Nucleus accumbens (tissue), 56 donors: Measurements from ENCODE around the gene GABARAP.

Source experiments
- DNase-seq, 56 donors: peaks; one replicate each; lab custom pipeline; 2025; lab: John Stamatoyannopoulos, UW

The GABARAP gene

DNA sequence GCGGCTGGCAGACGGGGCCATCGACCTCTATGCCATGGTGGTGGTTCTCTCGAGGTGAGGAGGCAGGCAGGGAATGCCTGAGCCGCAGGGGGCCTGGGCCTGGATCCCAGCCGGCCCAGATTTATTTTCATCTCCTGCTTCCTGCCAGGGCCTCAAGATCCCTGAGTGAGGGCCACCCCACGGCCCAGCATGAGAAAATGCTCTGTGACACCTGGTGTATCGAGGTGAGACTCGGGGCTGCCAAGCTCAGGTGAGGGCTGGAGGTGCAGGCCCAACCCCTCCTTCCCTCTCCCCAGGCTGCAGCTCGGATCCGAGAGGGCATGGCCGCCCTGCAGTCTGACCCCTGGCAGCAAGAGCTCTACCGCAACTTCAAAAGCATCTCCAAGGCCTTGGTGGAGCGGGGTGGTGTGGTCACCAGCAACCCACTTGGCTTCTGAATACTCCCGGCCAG is 17.6 kb downstream of the GABARAP start:
- no peak for DNase-seq

DNA sequence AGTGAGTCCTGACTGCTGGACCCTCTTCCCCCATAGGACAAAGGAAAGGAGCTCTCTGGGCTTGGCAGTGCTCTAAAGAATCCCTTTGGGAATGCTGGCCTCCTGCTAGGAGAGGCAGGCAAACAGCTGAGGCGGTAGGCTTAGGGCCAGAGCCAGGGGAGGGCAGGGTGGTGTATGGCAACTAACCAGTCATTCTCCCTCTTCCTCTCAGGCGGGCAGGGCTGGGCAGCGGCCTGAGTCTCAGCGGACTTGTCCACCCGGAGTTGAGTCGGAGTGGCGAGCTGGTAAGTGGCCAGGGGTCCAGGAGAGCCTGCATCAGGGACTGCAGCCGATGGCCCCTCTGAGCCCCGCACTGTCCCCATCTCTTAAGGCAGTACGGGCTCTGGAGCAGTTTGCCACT is 18.1 kb downstream of the GABARAP start:
- no peak for DNase-seq

DNA sequence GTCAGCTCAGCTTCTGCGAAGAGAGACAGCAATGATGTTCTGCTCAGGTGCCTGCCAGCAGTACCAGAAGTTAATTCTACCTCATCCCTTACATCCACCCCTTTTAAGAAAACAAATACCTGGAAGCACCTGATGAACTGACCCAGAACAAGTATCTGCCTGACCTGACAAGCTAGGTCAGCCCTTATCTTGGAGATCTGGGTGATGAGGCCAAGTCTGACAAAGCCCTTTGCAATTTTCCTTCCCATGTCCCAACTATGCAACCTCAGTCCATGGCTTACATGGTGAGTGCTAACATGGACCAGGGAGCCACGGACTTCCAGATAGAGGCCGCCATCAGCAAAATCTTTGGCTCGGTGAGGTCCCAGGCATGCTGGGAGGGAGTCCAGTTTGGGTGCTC is 18.9 kb downstream of the GABARAP start:
- DNase-seq, result no peak

DNA sequence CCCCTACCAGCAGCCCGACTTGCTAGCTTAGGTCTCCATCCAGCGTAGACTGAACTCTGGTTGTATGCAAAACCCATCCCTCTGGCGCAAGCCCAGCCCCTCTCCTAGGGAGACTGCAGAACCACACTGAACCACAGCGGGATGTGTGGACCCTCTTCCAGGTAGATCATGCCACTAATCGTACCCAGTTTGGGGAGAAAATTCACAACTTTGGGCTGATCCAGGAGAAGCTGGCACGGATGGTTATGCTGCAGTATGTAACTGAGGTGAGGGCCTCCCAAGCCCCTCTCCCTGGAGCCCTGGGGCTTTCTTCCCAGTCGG is 19.3 kb downstream of the GABARAP start:
- DNase-seq, result no peak

DNA sequence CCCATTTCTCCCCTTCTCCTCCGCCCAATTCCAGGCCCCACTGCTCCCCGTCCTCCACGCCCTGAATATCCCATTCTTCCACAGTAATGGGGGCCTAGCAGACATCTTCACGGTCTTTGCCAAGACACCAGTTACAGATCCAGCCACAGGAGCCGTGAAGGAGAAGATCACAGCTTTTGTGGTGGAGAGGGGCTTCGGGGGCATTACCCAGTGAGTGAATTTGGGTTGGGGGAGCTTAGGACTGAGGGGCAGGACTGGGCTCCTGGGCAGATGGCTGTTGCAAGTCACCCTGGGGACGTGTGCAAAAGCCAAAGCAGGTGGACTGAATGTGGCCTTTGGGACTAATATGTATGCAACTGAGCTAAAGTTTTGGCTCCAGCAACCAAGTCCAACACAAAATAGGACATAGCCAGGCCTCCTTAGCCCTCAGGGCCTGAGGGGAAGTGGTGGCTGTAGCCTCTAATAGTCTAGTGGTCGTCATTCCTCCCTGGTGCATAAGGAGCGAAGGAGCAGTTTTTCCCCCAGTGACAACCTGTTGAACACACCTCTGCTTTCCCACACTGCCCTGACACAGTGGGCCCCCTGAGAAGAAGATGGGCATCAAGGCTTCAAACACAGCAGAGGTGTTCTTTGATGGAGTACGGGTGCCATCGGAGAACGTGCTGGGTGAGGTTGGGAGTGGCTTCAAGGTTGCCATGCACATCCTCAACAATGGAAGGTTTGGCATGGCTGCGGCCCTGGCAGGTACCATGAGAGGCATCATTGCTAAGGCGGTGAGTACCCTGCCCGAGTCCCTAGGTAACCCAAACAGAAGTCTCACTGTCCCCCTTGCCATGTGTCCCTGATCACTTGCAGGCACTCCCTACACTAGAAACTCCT is 19.9 kb downstream of the GABARAP start:
- DNase-seq, result no peak

DNA sequence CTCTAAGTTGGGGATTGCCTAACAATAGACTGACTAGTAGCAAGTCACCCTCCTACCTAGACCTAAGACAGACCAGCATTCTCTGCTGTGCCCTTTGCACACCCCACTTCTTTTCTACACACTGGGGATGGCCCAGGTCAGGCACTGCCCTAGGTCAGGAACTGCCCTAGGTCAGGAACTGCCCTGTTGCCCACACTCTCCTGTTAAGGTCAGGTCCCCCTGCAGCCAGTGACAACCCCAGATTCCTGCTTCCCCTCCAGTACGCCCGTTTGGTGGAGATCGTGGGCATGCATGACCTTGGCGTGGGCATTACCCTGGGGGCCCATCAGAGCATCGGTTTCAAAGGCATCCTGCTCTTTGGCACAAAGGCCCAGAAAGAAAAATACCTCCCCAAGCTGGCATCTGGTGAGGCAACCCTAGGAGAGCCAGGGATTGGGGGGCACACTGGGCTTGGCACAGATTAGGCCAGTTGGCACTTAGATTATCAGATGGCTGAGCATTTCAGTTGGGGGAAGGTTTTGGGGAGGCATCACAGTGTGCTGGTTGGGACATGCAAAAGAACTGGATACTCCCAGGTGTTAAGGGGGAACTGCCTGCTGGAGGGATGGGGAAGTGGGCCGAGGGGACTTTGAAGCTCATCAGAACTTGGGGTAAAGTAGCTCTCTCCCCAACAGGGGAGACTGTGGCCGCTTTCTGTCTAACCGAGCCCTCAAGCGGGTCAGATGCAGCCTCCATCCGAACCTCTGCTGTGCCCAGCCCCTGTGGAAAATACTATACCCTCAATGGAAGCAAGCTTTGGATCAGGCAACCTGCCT is 20.8 kb downstream of the GABARAP start:
- no peak for DNase-seq

DNA sequence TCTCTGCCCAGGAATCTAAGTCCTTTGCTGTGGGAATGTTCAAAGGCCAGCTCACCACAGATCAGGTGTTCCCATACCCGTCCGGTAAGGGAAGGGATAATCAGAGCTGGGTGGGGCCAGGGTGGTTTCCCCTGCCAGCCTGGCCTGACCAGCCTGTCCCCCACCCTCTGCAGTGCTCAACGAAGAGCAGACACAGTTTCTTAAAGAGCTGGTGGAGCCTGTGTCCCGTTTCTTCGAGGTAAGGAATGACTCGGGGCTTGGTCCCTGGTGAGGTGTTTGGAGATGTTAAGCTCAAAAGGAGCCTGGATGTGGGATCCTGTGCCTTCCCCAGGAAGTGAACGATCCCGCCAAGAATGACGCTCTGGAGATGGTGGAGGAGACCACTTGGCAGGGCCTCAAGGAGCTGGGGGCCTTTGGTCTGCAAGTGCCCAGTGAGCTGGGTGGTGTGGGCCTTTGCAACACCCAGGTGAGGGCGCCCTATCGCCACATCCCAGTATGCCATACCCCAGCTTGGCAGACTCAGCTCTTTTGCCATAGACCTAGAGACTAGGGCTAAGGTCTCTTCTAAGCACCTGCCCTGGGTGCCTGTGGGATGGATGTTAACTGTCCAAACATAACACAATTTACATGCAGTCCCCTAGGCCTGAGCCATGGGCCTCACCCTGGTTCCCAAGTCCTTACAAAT is 21.5 kb downstream of the GABARAP start:
- peak in 15 of 56 donors; percentile 16 to 60 (median 30) for DNase-seq

DNA sequence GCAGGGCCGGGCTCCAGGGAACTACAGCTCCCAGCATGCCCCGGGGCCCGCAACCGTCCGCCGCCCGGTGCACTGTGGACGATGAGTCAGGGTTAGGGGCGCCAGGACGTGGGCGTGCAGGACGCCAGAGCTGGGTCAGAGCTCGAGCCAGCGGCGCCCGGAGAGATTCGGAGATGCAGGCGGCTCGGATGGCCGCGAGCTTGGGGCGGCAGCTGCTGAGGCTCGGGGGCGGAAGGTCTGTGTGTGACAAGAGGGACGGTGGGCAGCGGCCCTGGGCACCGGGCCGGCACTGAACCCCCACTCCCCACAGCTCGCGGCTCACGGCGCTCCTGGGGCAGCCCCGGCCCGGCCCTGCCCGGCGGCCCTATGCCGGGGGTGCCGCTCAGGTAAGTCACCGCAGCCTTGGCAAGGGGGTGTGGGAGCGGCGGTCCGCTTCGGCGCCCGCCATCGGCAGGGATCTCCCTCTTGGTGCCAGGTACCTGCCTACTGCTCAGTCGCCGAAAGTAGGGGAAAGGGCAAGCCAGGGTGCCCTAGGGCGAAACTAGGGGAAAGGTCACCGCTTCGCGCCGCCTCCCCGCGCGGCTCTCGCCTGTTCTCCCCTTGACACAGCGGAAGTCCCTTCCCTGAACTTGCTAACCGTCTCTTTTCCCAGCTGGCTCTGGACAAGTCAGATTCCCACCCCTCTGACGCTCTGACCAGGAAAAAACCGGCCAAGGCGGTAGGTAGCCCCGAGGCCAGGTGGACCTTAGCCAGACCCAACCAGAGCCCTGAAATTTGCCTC is 22.2 kb downstream of the GABARAP start, which contains the start of the genes ACADVL and DLG4:
TSS of gene ACADVL (plus strand) at position 127 of the 781 bp plus-strand sequence. CDS start at position 174, 47 bp downstream.
TSS of gene DLG4 (minus strand) at position 25 of the 781 bp plus-strand sequence.
- peak in 55 of 56 donors; percentile 50 to 94 (median 81) for DNase-seq

DNA sequence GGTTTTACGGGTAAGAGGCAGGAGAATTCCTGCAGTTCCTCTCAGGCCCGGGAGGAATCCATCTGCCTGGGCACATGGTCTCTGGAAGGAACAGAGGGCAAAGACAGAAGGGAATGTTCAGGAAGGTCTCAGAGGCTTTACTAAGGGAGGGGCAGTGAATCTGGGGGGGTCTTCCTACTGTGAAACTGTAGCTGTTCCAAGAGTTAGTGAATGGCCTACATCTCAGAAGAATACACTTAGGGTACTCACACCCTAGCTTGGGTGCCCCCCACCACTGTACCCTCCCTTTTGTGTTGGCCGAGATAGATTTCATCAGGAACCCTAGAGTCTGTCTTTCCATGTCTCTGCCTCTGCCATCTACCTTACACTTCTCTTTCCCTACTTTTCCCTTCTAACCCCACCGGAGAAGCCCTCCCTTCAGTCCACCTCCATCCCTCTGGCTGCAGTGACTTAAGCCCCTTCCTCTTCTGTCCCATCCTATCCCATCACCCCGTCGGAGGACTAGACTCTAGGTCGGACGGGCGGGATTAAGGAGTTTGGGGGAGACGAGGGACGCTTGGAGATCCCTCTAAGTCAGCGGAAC is 22.9 kb downstream of the GABARAP start:
- DNase-seq, result no peak

DNA sequence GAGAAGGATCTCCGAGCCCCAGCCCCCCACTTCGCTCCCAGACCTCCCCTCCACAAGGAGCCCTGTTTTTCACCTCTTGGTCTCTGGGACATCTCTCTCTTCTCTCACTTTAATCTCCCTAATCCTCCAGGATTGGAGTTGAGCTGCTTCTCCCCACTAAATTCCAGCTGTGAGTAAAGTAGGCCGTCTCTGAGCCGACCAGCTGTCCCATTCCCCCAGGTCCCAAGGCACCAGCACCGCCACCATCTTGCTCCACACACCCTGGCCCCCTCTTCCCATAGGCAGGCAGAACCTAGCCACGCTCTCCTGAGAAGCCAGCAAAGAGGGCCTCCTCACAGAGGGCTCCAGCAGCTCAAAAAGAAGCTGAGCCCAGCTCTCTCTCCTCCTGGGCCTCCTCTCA is 23.5 kb downstream of the GABARAP start:
- DNase-seq, result no peak

DNA sequence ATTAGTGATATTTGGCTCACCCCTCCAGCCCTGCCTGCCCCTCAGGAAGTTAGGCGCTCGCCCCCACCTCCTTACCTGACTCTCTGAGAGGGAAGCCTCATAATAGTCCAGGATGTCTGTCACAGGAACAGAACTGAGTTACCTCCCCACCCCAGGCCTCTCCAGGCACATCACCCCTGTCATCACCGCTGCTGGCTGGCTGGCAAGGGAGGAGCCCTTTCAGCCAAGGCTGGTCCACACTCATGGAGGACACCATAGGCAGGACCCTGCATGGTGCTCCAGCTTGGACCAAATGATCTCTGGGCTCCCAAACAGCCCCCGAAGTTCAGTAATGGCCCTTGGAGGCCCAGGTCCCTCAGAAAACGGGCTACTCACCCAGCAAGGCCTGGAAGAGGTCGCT is 24.1 kb downstream of the GABARAP start:
- DNase-seq, result no peak

DNA sequence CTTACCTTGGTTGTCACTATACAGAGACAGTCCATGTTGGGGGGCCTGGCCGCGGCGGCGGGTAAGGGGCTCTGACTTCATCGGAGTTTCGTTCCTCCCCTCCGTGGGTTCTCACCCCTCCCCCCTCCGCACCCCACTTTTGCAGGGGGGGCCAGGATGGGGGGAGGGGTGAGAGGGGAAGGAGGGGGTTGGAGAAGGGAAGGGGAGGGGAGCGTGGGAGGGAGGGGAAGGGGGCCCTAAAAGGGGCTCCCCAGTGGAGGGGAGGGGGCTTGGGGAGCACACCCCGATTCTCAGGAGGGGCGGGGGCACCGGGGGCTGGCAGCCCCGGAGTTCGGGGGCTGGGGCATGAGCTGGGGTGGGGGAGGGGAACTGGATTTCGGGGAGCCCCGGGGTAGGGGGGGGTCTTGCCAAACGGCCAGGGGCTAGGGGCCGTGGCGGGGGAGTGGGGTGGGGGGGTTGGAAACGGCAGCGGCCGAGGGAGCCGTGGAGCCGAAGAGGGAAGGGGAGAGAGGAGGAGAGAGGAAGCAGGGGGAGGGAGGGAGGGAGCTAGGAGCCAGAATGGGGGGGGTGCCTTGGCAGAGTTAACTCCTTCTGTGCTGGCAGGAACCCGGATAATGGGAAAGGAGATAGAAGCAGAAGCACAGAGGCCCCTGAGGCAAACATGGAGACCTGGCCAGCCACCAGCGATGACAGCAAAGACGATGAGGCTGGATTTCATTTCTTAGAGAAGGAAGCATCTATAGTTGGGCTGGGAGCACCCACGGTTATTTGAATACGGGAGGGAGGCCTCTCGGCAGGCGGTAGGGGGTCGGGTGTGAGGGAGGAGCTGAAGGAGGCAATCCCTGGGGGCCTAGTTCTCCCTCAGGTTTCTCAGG is 24.9 kb downstream of the GABARAP start:
- DNase-seq, result peak in 34 of 56 donors; percentile 20 to 78 (median 44)

DNA sequence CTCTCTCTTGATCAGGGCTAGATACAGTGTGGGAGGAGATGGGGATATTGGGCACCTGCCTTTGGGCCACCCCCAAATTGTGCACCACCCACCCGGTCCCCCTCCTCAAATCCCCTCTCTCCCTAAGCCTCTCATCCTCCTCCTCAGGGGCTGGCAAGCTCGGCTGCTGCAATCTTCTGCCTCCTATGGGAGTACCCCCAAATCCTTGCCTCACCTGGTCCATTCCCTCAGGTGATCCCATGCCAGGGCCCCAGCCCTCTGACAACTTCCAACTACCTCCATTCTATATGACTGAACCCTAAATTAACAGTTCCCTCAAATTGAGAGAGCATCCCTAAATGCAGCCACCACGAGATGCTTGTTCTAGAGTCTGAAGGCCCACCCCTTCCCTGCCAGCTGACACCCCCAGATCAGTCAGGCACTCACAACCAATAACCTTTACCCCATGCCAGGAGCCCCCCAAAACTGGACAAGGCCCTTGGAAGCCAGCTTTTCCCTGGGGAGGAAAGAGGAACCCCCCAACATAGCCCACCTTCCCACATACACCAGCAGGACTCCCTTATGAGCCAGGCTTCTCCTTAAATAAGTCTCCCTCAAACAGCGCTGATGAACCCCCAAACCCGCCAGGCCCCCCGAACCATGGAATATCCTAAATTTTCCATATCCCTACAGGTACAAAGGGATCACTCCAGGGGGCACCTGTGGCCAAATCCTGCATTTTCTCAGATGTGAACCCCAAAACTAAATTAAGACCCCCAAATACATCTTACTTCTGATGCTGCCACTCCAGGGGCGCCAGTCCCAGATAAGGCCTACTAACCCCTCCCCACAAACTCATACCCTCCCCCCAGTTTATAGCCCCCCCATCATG is 25.8 kb downstream of the GABARAP start:
- peak in 3 of 56 donors; percentile 14 to 38 (median 14) for DNase-seq

DNA sequence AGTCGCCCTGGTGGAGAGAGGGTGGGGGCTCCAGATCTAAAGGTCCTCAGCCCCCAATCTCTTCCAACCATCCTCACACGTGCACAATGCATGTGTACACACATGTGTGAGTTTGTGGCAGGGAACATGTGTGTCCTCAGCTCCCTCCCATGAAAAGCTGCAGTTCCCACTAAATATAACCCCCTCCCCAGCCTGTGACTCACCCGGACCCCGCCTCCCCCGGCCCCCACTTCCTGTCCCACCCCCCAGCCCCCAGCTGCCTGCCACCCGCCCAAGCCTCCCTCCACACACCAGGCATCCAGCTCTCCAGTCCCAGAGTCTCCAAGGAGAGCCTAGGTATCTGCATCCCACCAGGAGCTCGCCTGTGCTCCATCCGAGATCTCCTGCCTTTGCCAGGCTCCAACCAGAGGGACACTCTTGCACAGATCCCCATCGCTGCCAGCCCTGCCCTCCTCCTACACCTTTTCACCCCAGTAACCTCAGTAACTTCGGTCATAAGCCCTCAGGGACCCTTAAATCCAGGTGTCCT is 26.5 kb downstream of the GABARAP start:
- DNase-seq, result peak in 5 of 56 donors; percentile 14 to 43 (median 30)

DNA sequence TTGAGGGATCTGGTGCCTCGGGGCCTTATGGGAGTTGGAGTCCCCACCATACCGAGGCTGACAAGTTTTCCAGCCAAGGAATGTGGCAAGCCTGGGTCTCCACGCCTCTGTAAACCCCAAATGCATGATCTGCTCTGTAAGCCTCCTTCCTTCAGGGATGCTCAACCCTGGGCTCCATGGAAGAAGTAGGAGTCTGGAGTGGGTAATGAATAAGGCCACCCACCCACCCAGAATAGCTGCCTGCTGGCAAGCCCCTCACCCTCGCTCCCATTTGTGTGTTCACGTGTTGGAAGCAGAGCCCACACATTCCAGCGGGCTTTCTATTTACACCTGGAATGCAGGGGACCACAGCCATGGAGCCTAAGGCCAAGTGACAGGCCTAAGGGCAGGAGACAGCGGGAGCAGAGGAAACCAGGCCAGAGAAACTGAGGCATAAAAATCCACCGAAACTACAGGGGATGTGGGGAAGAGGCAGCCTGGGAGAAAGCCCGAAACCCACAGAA is 27.1 kb downstream of the GABARAP start:
- DNase-seq, result peak in 1 of 56 donors; percentile 54

DNA sequence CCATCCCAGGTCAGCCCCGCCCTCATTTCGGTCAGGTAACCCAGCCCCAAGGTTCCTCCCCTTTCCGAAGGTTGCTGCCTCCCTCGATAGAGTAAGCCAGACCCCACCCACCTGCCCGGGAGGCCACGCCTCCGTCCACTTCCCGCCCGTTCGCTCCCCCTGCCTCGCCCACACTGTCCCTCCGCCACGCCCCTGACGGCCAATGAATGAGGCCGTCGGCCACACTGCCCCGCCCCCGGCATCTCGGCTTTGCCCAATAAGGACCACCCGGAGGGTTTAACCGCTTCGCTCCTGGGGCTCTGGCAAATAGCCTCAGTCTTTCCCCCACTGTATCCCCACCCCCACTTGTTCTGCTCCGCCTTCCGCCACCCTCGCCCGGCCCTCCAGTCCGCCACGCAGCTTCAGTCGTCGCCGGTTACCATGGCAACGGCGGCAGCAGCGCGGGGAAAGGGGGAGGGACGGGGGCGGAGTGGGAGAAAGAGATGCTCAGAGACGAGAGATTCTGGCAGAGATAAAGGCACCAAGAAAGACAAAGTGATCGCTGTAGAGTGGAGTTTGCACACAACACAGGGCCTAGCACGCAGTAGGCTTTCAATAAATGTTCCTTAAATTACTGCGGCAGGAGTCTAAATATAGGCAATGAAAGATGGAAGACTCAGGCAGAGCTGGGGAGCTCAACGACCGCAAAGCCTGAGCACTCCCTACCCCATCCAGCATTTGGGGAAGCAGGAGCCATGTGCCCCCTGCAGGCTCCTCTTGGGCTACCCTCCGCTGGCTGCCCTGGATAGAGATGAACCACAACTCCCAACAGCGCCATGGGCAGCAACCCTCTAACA is 27.7 kb downstream of the GABARAP start:
- peak; percentile 56 to 98 (median 93) for DNase-seq
